Mammary epithelial cell (primary cell): ENCODE data around the gene LIPG.
"Not testable (repeated sequence)": the region's sequence is repeated elsewhere in the genome, so short reads cannot be mapped to it uniquely, and the experiment has no call there.

Source experiments
- CTCF ChIP-seq, 2 donors: IDR thresholded peaks in 1 of 2; conservative IDR thresholded peaks in 1 of 2; 2 replicates each; pipeline ENCODE4 v1.5.1; 2011 to 2012; ENCODE audit warnings: inconsistent platforms in 2 of 2, low read length in 2 of 2, mild to moderate bottlenecking in 2 of 2, control low read depth in 1 of 2, low read depth in 1 of 2; ENCODE audit not compliant: insufficient read depth in 1 of 2; ENCODE audit errors: extremely low read depth in 1 of 2
- EZH2 ChIP-seq: IDR thresholded peaks from 2 replicates; pipeline ENCODE4 v1.6.1; 2012; ENCODE audit warnings: low read length, inconsistent platforms, borderline replicate concordance

- TF ChIP-seq CTCF (conservative IDR thresholded peaks at IDR 0.05 in 1 of 2, IDR thresholded peaks at IDR 0.05 in 1 of 2; ENCODE audit: extremely low read depth in 1 of 2, insufficient read depth in 1 of 2, low read depth in 1 of 2, low read length in 2 of 2); EZH2: not testable (repeated sequence)
Observed at GRCh38 chr18:49579041-49579440, 17.2 kb downstream of the LIPG start.
